ENCODE data around the gene ENTPD1. TPM values are rescaled to one million over a fixed set of nuclear protein-coding genes. Genes with fewer than 3 reads are reported as not detected.
"Not testable (repeated sequence)": the region's sequence is repeated elsewhere in the genome, so short reads cannot be mapped to it uniquely, and the experiment has no call there.

The ENTPD1 gene
- polyA plus RNA-seq, 12 donors: 12.7 to 20.0 (median 14.3) TPM; not detected in 1

GRCh38 chr10:95792874-95793285 is 36.9 kb downstream of the ENTPD1 start:
- peak; percentile 35 for DNase-seq

GRCh38 chr10:95793401-95794045 is 37.6 kb downstream of the ENTPD1 start:
- DNase-seq: no peak

- no peak for DNase-seq
Measured at GRCh38 chr10:95794195-95794594, 38.2 kb downstream of the ENTPD1 start.

GRCh38 chr10:95795602-95796001 is 39.6 kb downstream of the ENTPD1 start:
- no peak for DNase-seq

GRCh38 chr10:95796504-95796903 is 40.5 kb downstream of the ENTPD1 start:
- DNase-seq: no peak

- no peak for DNase-seq
Measured at GRCh38 chr10:95798096-95798855, 42.3 kb downstream of the ENTPD1 start.

- not testable (repeated sequence) for DNase-seq
Measured at GRCh38 chr10:95800286-95800685, 44.3 kb downstream of the ENTPD1 start.

GRCh38 chr10:95806687-95807380 is 50.9 kb downstream of the ENTPD1 start:
- not testable (repeated sequence) for DNase-seq

- DNase-seq: not testable (repeated sequence)
Measured at GRCh38 chr10:95808705-95809308, 52.8 kb downstream of the ENTPD1 start.

- DNase-seq: no peak
Measured at GRCh38 chr10:95809370-95810197, 53.6 kb downstream of the ENTPD1 start.

- no peak for DNase-seq
Measured at GRCh38 chr10:95810198-95810976, 54.4 kb downstream of the ENTPD1 start.

- DNase-seq: no peak
Measured at GRCh38 chr10:95813054-95813685, 57.2 kb downstream of the ENTPD1 start.

- peak; percentile 62 for DNase-seq
Measured at GRCh38 chr10:95814011-95814727, 58.2 kb downstream of the ENTPD1 start.

- no peak for DNase-seq
Measured at GRCh38 chr10:95815133-95815532, 59.2 kb downstream of the ENTPD1 start.

GRCh38 chr10:95815701-95816240 is 59.8 kb downstream of the ENTPD1 start:
- DNase-seq: no peak

GRCh38 chr10:95818010-95818409 is 62.0 kb downstream of the ENTPD1 start:
- DNase-seq: no peak

- DNase-seq: no peak
Measured at GRCh38 chr10:95818668-95819067, 62.7 kb downstream of the ENTPD1 start.

- no peak for DNase-seq
Measured at GRCh38 chr10:95819620-95820329, 63.8 kb downstream of the ENTPD1 start.

All from muscle of arm (tissue), 12 donors.